Thyroid gland (tissue), 4 donors: ENCODE results near the gene LRGUK. TPM values are rescaled to one million over a fixed set of nuclear protein-coding genes. Genes with fewer than 3 reads are reported as not detected.
A peak's percentile ranks its signal among the peaks of the same experiment; 100 is the strongest.

ENCODE experiments used
- DNase-seq, 2 donors: peaks; one replicate each; pipeline ENCODE4 v3.0.0-alpha.2; 2019
- H3K27ac ChIP-seq, 3 donors: fragments of 200-600 bp; sonication (generic); 1 replicate in 2 of 3; 2 replicates in 1 of 3; pipeline ENCODE4 v1.5.1; 2016 to 2019; ENCODE audit warnings: mild to moderate bottlenecking in 1 of 3, moderate library complexity in 1 of 3
- H3K27me3 ChIP-seq: fragments of 200-600 bp; sonication (generic); one replicate; pipeline ENCODE4 v1.5.1; 2019
- H3K36me3 ChIP-seq, 2 donors: fragments of 200-600 bp; sonication (generic); one replicate each; pipeline ENCODE4 v1.5.1; 2016 to 2019
- H3K4me1 ChIP-seq, 2 donors: fragments of 200-600 bp; sonication (generic); one replicate each; pipeline ENCODE4 v1.5.1; 2017 to 2019
- H3K4me3 ChIP-seq, 3 donors: fragments of 200-600 bp; sonication (generic); replicated peaks in 1 of 3; 1 replicate in 2 of 3; 2 replicates in 1 of 3; pipeline ENCODE4 v1.5.1; 2016; ENCODE audit warnings: mild to moderate bottlenecking in 1 of 3
- H3K9me3 ChIP-seq: fragments of 200-600 bp; sonication (generic); one replicate; pipeline ENCODE4 v1.5.1; 2017
- POLR2A ChIP-seq, 2 donors: fragments of 450-650 bp; IDR thresholded peaks; one replicate each; pipeline ENCODE4 v1.6.1; 2017; ENCODE audit warnings: antibody characterized with exemption in 2 of 2, mild to moderate bottlenecking in 2 of 2, moderate library complexity in 1 of 2
- WGBS, 2 donors: methylation state at CpG; one replicate each; pipeline ENCODE4 v1.1.5; 2017; 5-methylcytosine and 5-hydroxymethylcytosine counted together
- intact Hi-C: fragments of 100-400 bp; cut with DNase I; formaldehyde crosslinking; loops from one replicate; pipeline ENCODE4 v1.15.1; 2023
- total RNA-seq, 4 donors: library from RNA; depleted of rRNA; stranded (reverse); fragments of >200 nt; gene quantifications; one replicate each; pipeline ENCODE4 v1.2.3, GENCODE V29; 2016
- TF ChIP-seq, protein P1 (sequence below), 6 experiments: fragments of 200-600 bp in 3 of 6; fragments of 450-650 bp in 3 of 6; sonication (generic) in 3 of 6; IDR thresholded peaks; one replicate each; pipeline ENCODE4 v1.5.1; 2016 to 2019; ENCODE audit warnings: antibody characterized with exemption in 6 of 6, mild to moderate bottlenecking in 2 of 6, inconsistent platforms in 1 of 6, moderate library complexity in 1 of 6

The LRGUK gene
- total RNA-seq, 4 donors from 2014 or later = 0.67 to 3.7 (median 2.7) TPM

GRCh38 chr7:134126146-134126545 lies 994 bp upstream of the LRGUK start:
- Histone ChIP-seq H3K27ac (no peak overlapping the region), H3K9me3 (no peaks in the 10 kb centered on the region), H3K4me1 (peaks cover 0 to 9% of the 10 kb centered on the region in 2 donors), H3K4me3 (no peak overlapping the region), H3K36me3 (no peaks in the 10 kb centered on the region), H3K27me3 (no peaks in the 10 kb centered on the region)
- intact Hi-C loops = no loop called here
- no peak for DNase-seq
- TF ChIP-seq POLR2A (IDR thresholded peaks at IDR 0.05) = no peak
- TF ChIP-seq, protein P1, sequence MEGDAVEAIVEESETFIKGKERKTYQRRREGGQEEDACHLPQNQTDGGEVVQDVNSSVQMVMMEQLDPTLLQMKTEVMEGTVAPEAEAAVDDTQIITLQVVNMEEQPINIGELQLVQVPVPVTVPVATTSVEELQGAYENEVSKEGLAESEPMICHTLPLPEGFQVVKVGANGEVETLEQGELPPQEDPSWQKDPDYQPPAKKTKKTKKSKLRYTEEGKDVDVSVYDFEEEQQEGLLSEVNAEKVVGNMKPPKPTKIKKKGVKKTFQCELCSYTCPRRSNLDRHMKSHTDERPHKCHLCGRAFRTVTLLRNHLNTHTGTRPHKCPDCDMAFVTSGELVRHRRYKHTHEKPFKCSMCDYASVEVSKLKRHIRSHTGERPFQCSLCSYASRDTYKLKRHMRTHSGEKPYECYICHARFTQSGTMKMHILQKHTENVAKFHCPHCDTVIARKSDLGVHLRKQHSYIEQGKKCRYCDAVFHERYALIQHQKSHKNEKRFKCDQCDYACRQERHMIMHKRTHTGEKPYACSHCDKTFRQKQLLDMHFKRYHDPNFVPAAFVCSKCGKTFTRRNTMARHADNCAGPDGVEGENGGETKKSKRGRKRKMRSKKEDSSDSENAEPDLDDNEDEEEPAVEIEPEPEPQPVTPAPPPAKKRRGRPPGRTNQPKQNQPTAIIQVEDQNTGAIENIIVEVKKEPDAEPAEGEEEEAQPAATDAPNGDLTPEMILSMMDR (IDR thresholded peaks at IDR 0.05) = no peak
- WGBS, 2 donors = 86 to 89% methylated on average over 5 of the region's 5 CpGs

GRCh38 chr7:134126596-134126965 lies 559 bp upstream of the LRGUK start:
- intact Hi-C loops = no loop called here
- WGBS, 2 donors = 23 to 27% methylated on average over 6 of the region's 6 CpGs
- no peak overlapping the region for H3K27ac ChIP-seq
- no peaks in the 10 kb centered on the region for H3K9me3 ChIP-seq
- H3K4me1 ChIP-seq = peaks cover 0 to 9% of the 10 kb centered on the region in 2 donors
- no peak for TF ChIP-seq POLR2A (IDR thresholded peaks at IDR 0.05)
- TF ChIP-seq, protein P1 (IDR thresholded peaks at IDR 0.05) = no peak
- no peaks in the 10 kb centered on the region for H3K27me3 ChIP-seq
- H3K4me3 ChIP-seq = peak overlapping the region; percentile 23 to 58 (median 46)
- DNase-seq = no peak
- H3K36me3 ChIP-seq = no peaks in the 10 kb centered on the region

GRCh38 chr7:134128829-134129228 lies 1.7 kb downstream of the LRGUK start:
- Histone ChIP-seq H3K36me3 (no peaks in the 10 kb centered on the region), H3K27me3 (no peaks in the 10 kb centered on the region), H3K4me1 (peaks cover 0 to 9% of the 10 kb centered on the region in 2 donors), H3K9me3 (no peaks in the 10 kb centered on the region), H3K27ac (no peak overlapping the region), H3K4me3 (no peak overlapping the region)
- DNase-seq = no peak
- intact Hi-C loops = no loop called here
- TF ChIP-seq, protein P1 (IDR thresholded peaks at IDR 0.05) = no peak
- no peak for TF ChIP-seq POLR2A (IDR thresholded peaks at IDR 0.05)
- WGBS, 2 donors = 88 to 91% methylated on average over 5 of the region's 5 CpGs

- no peak for DNase-seq
- TF ChIP-seq, protein P1 (IDR thresholded peaks at IDR 0.05) = no peak
- TF ChIP-seq POLR2A (IDR thresholded peaks at IDR 0.05) = no peak
- 43 to 51% methylated on average over 2 of the region's 2 CpGs for WGBS, 2 donors
- Histone ChIP-seq H3K9me3 (no peaks in the 10 kb centered on the region), H3K4me1 (peaks cover 0 to 9% of the 10 kb centered on the region in 2 donors), H3K4me3 (no peak overlapping the region), H3K27ac (no peak overlapping the region), H3K27me3 (no peaks in the 10 kb centered on the region), H3K36me3 (no peaks in the 10 kb centered on the region)
- intact Hi-C loops = no loop called here
Measured at GRCh38 chr7:134129856-134130523, 2.9 kb downstream of the LRGUK start.

DNA sequence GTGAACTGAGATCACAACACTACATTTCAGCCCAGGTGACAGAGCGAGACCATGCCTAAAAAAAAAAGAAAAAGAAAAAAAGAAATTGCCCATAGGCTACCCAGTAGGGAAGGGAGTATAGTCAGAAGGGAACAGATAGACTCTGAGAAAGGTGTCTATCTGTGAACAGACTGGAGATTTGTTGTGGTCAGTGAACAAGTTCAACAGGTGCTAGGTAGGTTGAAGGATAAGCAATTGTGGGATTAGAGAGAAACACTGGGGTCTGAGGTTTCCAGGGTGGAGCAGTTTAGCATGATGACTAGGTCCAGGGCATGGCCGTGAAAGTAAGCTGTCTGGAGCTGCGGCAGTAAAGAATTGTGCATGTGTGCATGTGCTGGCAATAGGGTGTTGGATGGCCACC lies 6.9 kb downstream of the LRGUK start:
- Histone ChIP-seq H3K27ac (no peak overlapping the region), H3K36me3 (no peaks in the 10 kb centered on the region), H3K4me1 (no peaks in the 10 kb centered on the region), H3K4me3 (no peak overlapping the region), H3K9me3 (no peaks in the 10 kb centered on the region), H3K27me3 (no peaks in the 10 kb centered on the region)
- TF ChIP-seq, protein P1 (IDR thresholded peaks at IDR 0.05) = no peak
- TF ChIP-seq POLR2A (IDR thresholded peaks at IDR 0.05) = no peak
- intact Hi-C loops = no loop called here
- no peak for DNase-seq
- 95 to 97% methylated on average over 3 of the region's 3 CpGs for WGBS, 2 donors
